Fibroblast of the aortic adventitia (primary cell): Measurements from ENCODE around the gene TRRAP. TPM values are rescaled to one million over a fixed set of nuclear protein-coding genes. Genes with fewer than 3 reads are reported as not detected.

Experiments used
- DNase-seq: peaks from one replicate; pipeline ENCODE4 v3.0.0-alpha.2; 2010; ENCODE audit warnings: low read depth
- H3K4me3 ChIP-seq: 2 replicates; pipeline ENCODE4 v1.5.1; 2011; ENCODE audit warnings: low read depth, mild to moderate bottlenecking, control low read depth, low read length, moderate library complexity
- total RNA-seq: library from RNA; depleted of rRNA; stranded (reverse); fragments of >200 nt; gene quantifications from 2 replicates; pipeline ENCODE4 v1.2.3, GENCODE V29; 2012; ENCODE audit warnings: low replicate concordance
- TF ChIP-seq, protein P1 (sequence below): IDR thresholded peaks from 2 replicates; pipeline ENCODE4 v1.5.1; 2011; ENCODE audit warnings: mild to moderate bottlenecking, low read length, control low read depth, inconsistent platforms; ENCODE audit not compliant: insufficient read depth

Gene TRRAP
- total RNA-seq, 1 donor = 17.4 TPM

DNA sequence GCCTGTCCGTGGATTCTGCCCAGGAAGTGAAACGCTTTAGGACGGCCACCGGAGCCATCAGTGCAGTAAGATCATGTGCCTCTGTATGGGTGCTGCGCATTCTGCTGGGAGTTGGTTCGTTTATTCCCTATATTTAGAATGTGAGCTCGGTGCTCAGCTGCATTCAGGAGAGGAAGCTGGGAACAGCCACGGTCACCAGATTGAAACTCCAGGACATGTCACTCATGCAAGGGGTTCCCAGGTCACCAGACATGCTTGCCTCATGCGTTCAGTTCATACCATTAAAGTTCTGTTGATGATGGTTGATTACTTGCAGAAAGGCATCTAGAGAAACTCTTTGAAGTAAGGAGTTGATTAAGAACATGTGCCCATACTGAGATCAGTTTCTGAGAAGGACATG, 78.1 kb downstream of the TRRAP start:
- DNase-seq = no peak
- no peak overlapping the region for H3K4me3 ChIP-seq
- TF ChIP-seq, protein P1, sequence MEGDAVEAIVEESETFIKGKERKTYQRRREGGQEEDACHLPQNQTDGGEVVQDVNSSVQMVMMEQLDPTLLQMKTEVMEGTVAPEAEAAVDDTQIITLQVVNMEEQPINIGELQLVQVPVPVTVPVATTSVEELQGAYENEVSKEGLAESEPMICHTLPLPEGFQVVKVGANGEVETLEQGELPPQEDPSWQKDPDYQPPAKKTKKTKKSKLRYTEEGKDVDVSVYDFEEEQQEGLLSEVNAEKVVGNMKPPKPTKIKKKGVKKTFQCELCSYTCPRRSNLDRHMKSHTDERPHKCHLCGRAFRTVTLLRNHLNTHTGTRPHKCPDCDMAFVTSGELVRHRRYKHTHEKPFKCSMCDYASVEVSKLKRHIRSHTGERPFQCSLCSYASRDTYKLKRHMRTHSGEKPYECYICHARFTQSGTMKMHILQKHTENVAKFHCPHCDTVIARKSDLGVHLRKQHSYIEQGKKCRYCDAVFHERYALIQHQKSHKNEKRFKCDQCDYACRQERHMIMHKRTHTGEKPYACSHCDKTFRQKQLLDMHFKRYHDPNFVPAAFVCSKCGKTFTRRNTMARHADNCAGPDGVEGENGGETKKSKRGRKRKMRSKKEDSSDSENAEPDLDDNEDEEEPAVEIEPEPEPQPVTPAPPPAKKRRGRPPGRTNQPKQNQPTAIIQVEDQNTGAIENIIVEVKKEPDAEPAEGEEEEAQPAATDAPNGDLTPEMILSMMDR = no peak

DNA sequence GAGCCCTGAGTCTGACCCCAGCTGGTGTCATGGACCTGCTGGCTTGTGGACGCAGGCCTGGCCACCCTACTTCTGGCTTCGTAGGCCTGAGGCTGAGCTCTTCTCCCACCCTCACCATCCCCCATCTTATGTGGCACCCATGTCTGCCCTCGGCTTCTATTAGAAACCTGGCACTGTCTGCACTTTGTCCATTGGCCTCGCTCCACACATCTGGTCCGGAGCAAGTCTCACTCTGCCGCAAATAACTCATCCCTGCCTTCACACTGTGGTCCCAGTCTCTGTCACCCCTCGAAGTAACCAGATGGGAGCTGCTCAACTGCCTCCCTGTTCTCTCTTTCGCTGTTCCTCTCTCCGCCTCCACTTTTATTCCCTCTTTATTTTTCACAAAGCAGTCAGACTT, 78.6 kb downstream of the TRRAP start:
- TF ChIP-seq, protein P1 = no peak
- H3K4me3 ChIP-seq = no peak overlapping the region
- DNase-seq = no peak

DNA sequence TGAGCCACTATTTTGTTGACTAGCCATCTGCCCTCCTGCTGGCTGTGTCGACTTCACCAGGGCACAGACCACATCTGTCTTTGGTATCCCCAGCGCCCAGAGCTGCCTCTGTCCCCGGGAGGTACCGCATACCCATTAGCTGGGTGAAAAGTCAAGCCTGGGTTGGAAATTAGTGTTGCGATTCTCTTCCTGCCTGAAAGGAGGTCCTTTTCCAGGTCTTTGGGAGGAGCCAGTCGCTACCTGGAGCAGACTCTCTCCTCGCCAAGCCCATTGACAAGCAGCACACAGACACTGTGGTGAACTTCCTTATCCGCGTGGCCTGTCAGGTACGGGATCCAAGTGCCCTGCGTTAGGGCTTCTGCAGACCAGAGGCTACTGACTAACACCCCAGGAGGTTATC, 79.4 kb downstream of the TRRAP start:
- H3K4me3 ChIP-seq = no peak overlapping the region
- DNase-seq = no peak

DNA sequence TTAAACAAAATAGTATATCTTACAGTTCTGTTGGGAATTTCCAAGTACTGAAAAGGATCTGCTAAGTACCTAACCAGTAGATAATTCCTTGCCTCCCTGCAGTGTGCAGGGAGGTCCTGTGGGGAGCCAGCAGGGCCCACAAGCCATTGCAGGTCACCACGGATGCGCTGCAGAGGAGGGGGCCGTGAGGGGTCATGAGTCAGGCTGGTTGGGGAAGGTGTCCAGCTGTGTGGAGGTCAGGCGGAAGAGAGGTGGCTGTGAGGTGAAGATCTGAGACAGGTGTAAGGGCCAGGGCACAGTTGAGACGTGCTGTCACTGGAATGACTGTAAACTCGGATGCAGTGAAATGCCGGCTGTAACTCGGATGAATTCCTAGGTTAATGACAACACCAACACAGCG, 80.6 kb downstream of the TRRAP start:
- no peak overlapping the region for H3K4me3 ChIP-seq
- TF ChIP-seq, protein P1 = no peak
- no peak for DNase-seq

More for the DNA sequence above, 79.4 kb downstream of the TRRAP start:
- TF ChIP-seq, protein P1 = no peak

DNA sequence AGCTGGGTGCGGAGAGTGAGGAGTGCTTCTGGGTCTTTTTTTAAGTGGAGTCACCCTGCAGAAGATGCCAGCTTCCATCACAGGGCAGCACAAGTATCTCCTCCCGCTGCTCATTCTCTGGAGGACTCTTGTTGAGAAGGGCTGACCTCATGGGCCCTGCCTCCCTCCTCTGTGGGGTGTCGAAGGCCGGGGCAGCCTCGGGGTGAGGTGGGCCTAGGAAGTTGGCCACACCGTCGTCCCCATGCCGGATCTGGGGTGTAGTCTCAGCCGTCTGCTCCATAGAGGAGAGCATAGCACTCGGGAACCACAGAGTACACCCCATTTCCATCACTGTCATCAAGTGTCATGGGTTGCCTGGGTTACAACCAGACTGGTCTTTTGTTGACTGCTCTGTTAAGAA, 85.0 kb downstream of the TRRAP start:
- no peak for DNase-seq
- TF ChIP-seq, protein P1 = no peak
- no peak overlapping the region for H3K4me3 ChIP-seq

DNA sequence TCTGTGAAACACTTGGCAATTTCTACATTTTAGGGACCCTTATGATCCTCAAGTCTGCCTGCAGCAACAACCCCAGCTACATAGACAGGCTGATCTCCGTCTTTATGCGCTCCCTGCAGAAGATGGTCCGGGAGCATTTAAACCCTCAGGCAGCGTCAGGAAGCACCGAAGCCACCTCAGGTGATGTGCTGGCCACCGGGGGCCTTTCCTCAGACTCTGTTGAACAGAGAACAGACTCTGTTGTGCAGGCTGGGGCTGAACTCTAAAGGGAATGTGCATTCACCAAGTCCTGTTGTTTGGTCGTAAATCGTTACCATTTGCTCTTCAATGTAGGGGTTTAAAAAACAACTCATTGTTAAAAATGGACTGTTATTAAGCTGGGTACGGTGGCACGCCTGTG, 86.3 kb downstream of the TRRAP start:
- TF ChIP-seq, protein P1 = no peak
- no peak for DNase-seq
- H3K4me3 ChIP-seq = no peak overlapping the region

DNA sequence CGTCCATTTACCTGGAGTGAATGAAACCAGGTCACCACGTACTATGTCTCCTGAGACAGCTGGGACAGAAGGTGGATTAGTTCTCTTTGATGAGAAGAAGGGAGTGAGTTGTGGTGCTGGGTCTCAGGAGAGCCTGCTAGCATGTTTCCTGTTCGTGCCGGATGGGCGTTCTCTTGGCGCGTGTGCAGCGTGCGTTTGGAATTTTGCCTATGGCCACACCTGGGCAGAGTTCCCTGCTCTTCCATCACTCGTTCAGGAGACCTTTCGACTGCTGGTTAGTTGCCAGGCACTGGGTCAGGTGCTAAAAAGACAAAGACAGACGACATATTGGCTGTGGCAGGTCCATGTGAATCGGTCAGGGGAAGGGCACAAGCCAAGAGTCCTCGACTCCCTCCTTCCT, 90.3 kb downstream of the TRRAP start:
- TF ChIP-seq, protein P1 = no peak
- no peak for DNase-seq
- no peak overlapping the region for H3K4me3 ChIP-seq
